Smooth muscle cell (in vitro differentiated cells): ENCODE results near the gene TRMT13. TPM values are rescaled to one million over a fixed set of nuclear protein-coding genes. Genes with fewer than 3 reads are reported as not detected.

Experiments
- DNase-seq: peaks from one replicate; lab custom pipeline; 2025; ENCODE audit not compliant: unreplicated experiment; lab: John Stamatoyannopoulos, UW
- H2AFZ ChIP-seq: fragments of 200-600 bp; sonication (generic); 2 replicates; pipeline ENCODE4 v1.6.0; 2016; ENCODE audit warnings: antibody characterized with exemption, low read depth, mild to moderate bottlenecking
- H3F3A ChIP-seq: fragments of 200-600 bp; sonication (generic); 2 replicates; pipeline ENCODE4 v1.6.0; 2017; ENCODE audit warnings: antibody characterized with exemption, low read depth
- H3K27ac ChIP-seq: fragments of 200-600 bp; sonication (generic); 2 replicates; pipeline ENCODE4 v1.5.1; 2016; ENCODE audit warnings: low read depth, mild to moderate bottlenecking
- H3K27me3 ChIP-seq: fragments of 200-600 bp; sonication (generic); 2 replicates; pipeline ENCODE4 v1.6.1; 2016; ENCODE audit warnings: low read depth, mild to moderate bottlenecking
- H3K36me3 ChIP-seq: fragments of 200-600 bp; sonication (generic); 2 replicates; pipeline ENCODE4 v1.5.1; 2016; ENCODE audit warnings: low read depth
- H3K4me1 ChIP-seq: fragments of 200-600 bp; sonication (generic); 2 replicates; pipeline ENCODE4 v1.5.1; 2016; ENCODE audit warnings: low read depth
- H3K4me2 ChIP-seq: fragments of 200-600 bp; sonication (generic); 2 replicates; pipeline ENCODE4 v1.6.0; 2016; ENCODE audit warnings: mild to moderate bottlenecking
- H3K4me3 ChIP-seq: fragments of 200-600 bp; sonication (generic); 2 replicates; pipeline ENCODE4 v1.5.1; 2016; ENCODE audit warnings: mild to moderate bottlenecking
- H3K79me2 ChIP-seq: fragments of 200-600 bp; sonication (generic); 2 replicates; pipeline ENCODE4 v1.6.0; 2016; ENCODE audit warnings: low read depth, mild to moderate bottlenecking
- H3K9ac ChIP-seq: fragments of 200-600 bp; sonication (generic); 2 replicates; pipeline ENCODE4 v1.6.0; 2016; ENCODE audit warnings: low read depth
- H3K9me3 ChIP-seq: fragments of 200-600 bp; sonication (generic); replicated peaks from 2 replicates; pipeline ENCODE4 v1.5.1; 2016; ENCODE audit warnings: low read depth
- H4K20me1 ChIP-seq: fragments of 200-600 bp; sonication (generic); 2 replicates; pipeline ENCODE4 v1.6.0; 2016; ENCODE audit warnings: low read depth
- WGBS: methylation state at CpG from one replicate; pipeline ENCODE4 v1.1.7; 2016; ENCODE audit warnings: low lambda C conversion rate; 5-methylcytosine and 5-hydroxymethylcytosine counted together
- polyA plus RNA-seq: library from polyadenylated mRNA; unstranded; fragments of >200 nt; fragmentation: Nextera tagmentation; extraction: Ambion mirVana; gene quantifications from 2 replicates; pipeline ENCODE4 v1.2.1, GENCODE V29; 2016
- total RNA-seq: library from RNA; depleted of rRNA; stranded (reverse); fragments of >200 nt; gene quantifications from 2 replicates; pipeline ENCODE4 v1.2.3, GENCODE V29; 2014
- TF ChIP-seq, protein P1 (sequence below): fragments of 200-600 bp; sonication (generic); IDR thresholded peaks from 2 replicates; pipeline ENCODE4 v1.5.1; 2017; ENCODE audit warnings: borderline replicate concordance, mild to moderate bottlenecking, antibody characterized with exemption; ENCODE audit not compliant: insufficient read depth, poor library complexity, severe bottlenecking

TRMT13 gene
- total and polyA plus RNA-seq, 2 experiments from 2014 or later: 6.2 to 15.7 TPM

DNA sequence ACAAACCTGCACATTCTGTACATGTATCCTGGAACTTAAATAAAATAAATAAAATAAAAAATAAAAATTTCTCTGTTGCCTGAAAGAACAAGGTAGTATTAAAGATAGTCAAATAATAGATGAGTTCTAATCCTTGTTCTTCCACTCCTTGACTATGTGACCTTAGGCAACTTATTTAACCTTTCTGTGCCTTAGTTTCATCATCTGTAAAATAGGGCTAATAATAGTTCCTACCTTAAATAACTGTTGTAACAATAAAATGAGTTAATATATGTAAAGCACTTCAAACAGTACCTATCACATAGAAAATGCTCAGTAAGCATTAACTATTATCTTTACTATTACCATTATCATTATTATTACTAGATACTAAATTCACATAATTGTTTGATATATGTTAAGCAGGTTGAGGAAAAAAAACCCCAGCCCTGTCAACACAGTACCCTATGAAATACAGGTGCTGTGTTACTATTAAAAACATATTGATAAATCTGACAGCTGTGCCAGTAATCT is 23.4 kb upstream of the TRMT13 start:
- H3K4me2 ChIP-seq: no peak overlapping the region

DNA sequence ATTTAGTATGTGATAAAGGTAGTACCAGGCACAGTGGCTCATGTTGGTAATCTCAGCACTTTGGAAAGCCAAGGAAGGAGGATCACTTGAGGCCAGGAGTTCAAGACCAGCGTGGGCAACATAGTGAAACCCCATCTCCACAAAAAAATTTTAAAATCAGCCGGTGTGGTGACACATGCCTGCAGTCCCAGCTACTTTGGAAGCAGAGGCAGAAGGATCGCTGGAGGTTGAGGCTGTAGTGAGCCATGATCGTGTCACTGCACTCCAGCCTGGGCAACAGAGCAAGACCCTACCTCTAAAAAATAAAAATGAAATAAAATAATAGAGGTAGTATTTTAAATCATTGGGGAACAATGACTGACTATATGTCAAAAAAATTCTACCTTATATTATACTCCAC is 17.4 kb upstream of the TRMT13 start:
- no peak for DNase-seq
- Histone ChIP-seq H4K20me1 (no peaks in the 10 kb centered on the region), H3K9me3 (no peaks in the 10 kb centered on the region), H3K4me2 (no peak overlapping the region), H3K27me3 (no peaks in the 10 kb centered on the region), H3K9ac (no peak overlapping the region), H3K4me1 (no peaks in the 10 kb centered on the region), H3K36me3 (no peaks in the 10 kb centered on the region), H2AFZ (no peak overlapping the region), H3K79me2 (no peaks in the 10 kb centered on the region), H3K27ac (no peak overlapping the region), H3F3A (no peaks in the 10 kb centered on the region), H3K4me3 (no peak overlapping the region)
- TF ChIP-seq, protein P1, sequence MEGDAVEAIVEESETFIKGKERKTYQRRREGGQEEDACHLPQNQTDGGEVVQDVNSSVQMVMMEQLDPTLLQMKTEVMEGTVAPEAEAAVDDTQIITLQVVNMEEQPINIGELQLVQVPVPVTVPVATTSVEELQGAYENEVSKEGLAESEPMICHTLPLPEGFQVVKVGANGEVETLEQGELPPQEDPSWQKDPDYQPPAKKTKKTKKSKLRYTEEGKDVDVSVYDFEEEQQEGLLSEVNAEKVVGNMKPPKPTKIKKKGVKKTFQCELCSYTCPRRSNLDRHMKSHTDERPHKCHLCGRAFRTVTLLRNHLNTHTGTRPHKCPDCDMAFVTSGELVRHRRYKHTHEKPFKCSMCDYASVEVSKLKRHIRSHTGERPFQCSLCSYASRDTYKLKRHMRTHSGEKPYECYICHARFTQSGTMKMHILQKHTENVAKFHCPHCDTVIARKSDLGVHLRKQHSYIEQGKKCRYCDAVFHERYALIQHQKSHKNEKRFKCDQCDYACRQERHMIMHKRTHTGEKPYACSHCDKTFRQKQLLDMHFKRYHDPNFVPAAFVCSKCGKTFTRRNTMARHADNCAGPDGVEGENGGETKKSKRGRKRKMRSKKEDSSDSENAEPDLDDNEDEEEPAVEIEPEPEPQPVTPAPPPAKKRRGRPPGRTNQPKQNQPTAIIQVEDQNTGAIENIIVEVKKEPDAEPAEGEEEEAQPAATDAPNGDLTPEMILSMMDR: no peak
- WGBS: 98% methylated on average over 4 of the region's 4 CpGs

More for the DNA sequence above, 23.4 kb upstream of the TRMT13 start:
- no peaks in the 10 kb centered on the region for H3K9me3 ChIP-seq
- H3K9ac ChIP-seq: no peak overlapping the region
- H3F3A ChIP-seq: no peaks in the 10 kb centered on the region
- H2AFZ ChIP-seq: no peak overlapping the region
- no peak overlapping the region for H3K4me3 ChIP-seq
- H3K27ac ChIP-seq: no peak overlapping the region
- no peak for DNase-seq
- no peaks in the 10 kb centered on the region for H3K79me2 ChIP-seq
- H3K4me1 ChIP-seq: no peaks in the 10 kb centered on the region
- H4K20me1 ChIP-seq: no peaks in the 10 kb centered on the region
- peaks cover 3% of the 10 kb centered on the region for H3K36me3 ChIP-seq
- TF ChIP-seq, protein P1: no peak
- no peaks in the 10 kb centered on the region for H3K27me3 ChIP-seq

DNA sequence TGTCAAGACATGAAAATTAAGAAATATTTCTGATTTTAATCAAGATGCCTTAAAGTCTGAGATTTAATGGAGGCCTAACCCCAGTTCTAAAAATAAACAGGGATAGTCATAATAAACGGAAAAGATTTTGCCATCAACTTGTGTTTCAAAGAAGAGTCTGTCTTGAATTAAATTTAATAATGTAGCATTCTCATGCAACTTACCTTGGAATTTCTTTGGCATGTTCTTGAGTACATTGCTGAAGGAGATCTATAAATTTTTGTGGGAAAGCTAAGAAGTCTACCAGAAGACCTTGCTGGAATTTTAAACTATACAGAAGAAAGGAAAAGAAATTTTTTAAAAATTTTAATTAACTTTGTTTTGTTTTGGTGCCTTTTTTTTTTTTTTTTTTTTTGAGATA is 10.8 kb upstream of the TRMT13 start:
- H3K27me3 ChIP-seq: no peaks in the 10 kb centered on the region
- no peak overlapping the region for H3K9ac ChIP-seq
- H3K4me2 ChIP-seq: no peak overlapping the region
- no peak overlapping the region for H2AFZ ChIP-seq
- TF ChIP-seq, protein P1: no peak
- no peak for DNase-seq
- H3K9me3 ChIP-seq: no peaks in the 10 kb centered on the region
- no peaks in the 10 kb centered on the region for H3K4me1 ChIP-seq
- H3K79me2 ChIP-seq: no peaks in the 10 kb centered on the region
- no peaks in the 10 kb centered on the region for H3F3A ChIP-seq
- 97% methylated on average over 1 of the region's 1 CpG for WGBS
- no peaks in the 10 kb centered on the region for H3K36me3 ChIP-seq
- H3K27ac ChIP-seq: no peak overlapping the region
- no peak overlapping the region for H3K4me3 ChIP-seq
- H4K20me1 ChIP-seq: no peaks in the 10 kb centered on the region

DNA sequence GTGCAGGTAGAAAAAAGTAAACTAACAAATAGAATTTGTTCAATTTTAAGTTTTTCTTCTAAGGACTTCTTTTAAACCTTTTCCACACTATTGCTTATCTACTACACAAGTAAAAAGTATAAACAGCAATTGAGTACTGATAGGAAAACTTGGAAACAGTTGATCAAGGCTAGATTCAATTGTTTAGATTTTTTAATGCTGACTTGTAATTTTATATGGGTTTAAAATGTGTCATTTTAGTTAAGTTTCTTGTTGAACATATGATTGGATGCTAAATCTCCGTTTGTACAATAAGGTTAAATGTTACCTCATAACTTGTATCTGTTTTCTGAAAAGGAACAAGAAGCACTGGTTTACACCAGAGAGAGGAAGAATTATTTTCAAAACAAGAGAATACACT is 5.7 kb upstream of the TRMT13 start:
- Histone ChIP-seq H3K36me3 (no peaks in the 10 kb centered on the region), H3K9me3 (no peaks in the 10 kb centered on the region), H3F3A (no peaks in the 10 kb centered on the region), H3K4me2 (no peak overlapping the region), H2AFZ (no peak overlapping the region), H3K27me3 (no peaks in the 10 kb centered on the region), H3K4me3 (no peak overlapping the region), H3K4me1 (peaks cover 7% of the 10 kb centered on the region), H3K27ac (no peak overlapping the region), H3K9ac (no peak overlapping the region), H3K79me2 (peaks cover 13% of the 10 kb centered on the region), H4K20me1 (no peaks in the 10 kb centered on the region)
- TF ChIP-seq, protein P1: no peak
- 93% methylated on average over 1 of the region's 1 CpG for WGBS
- DNase-seq: no peak
